Duodenal mucosa (tissue), 2 donors: ENCODE results near the gene IRF5.

Experiments used
- H3K27ac ChIP-seq: one replicate; pipeline ENCODE4 v1.7.0; 2013; ENCODE audit warnings: low read depth, low read length
- H3K27me3 ChIP-seq, 2 donors: one replicate each; pipeline ENCODE4 v1.7.0; 2013; ENCODE audit warnings: low read length in 2 of 2, control low read depth in 1 of 2; ENCODE audit not compliant: insufficient read depth in 2 of 2, control insufficient read depth in 1 of 2
- H3K36me3 ChIP-seq, 2 donors: one replicate each; pipeline ENCODE4 v1.7.0; 2013; ENCODE audit warnings: low read length in 2 of 2, control low read depth in 1 of 2; ENCODE audit not compliant: insufficient read depth in 2 of 2, control insufficient read depth in 1 of 2
- H3K4me1 ChIP-seq, 2 donors: one replicate each; pipeline ENCODE4 v1.7.0; 2013; ENCODE audit warnings: low read length in 2 of 2, control low read depth in 1 of 2; ENCODE audit not compliant: insufficient read depth in 2 of 2, control insufficient read depth in 1 of 2
- H3K4me3 ChIP-seq, 2 donors: one replicate each; pipeline ENCODE4 v1.7.0; 2013; ENCODE audit warnings: low read length in 2 of 2, low read depth in 1 of 2
- H3K9ac ChIP-seq, 2 donors: one replicate each; pipeline ENCODE4 v1.7.0; 2013; ENCODE audit warnings: low read length in 2 of 2, low read depth in 1 of 2
- H3K9me3 ChIP-seq, 2 donors: one replicate each; pipeline ENCODE4 v1.7.0; 2013; ENCODE audit warnings: low read length in 2 of 2, control low read depth in 1 of 2; ENCODE audit not compliant: control insufficient read depth in 1 of 2

IRF5 gene

GRCh38 chr7:128948312-128948973, 10.7 kb downstream of the IRF5 start:
- H3K27ac ChIP-seq = no peak overlapping the region
- H3K4me1 ChIP-seq = no peaks in the 10 kb centered on the region
- H3K9ac ChIP-seq = no peak overlapping the region
- H3K9me3 ChIP-seq = no peaks in the 10 kb centered on the region
- no peak overlapping the region for H3K4me3 ChIP-seq
- H3K27me3 ChIP-seq = no peaks in the 10 kb centered on the region
- peaks cover 7 to 55% of the 10 kb centered on the region in 2 donors for H3K36me3 ChIP-seq

- no peaks in the 10 kb centered on the region for H3K9me3 ChIP-seq
- H3K9ac ChIP-seq = no peak overlapping the region
- H3K36me3 ChIP-seq = peaks cover 13 to 61% of the 10 kb centered on the region in 2 donors
- H3K27me3 ChIP-seq = no peaks in the 10 kb centered on the region
- H3K4me1 ChIP-seq = no peaks in the 10 kb centered on the region
- H3K27ac ChIP-seq = no peak overlapping the region
- H3K4me3 ChIP-seq = no peak overlapping the region
Observed at GRCh38 chr7:128948976-128949760, 11.4 kb downstream of the IRF5 start.

GRCh38 chr7:128951296-128951695, 13.6 kb downstream of the IRF5 start:
- no peak overlapping the region for H3K4me3 ChIP-seq
- no peaks in the 10 kb centered on the region for H3K27me3 ChIP-seq
- H3K27ac ChIP-seq = no peak overlapping the region
- H3K9ac ChIP-seq = no peak overlapping the region
- no peaks in the 10 kb centered on the region for H3K4me1 ChIP-seq
- H3K36me3 ChIP-seq = peaks cover 25 to 66% of the 10 kb centered on the region in 2 donors
- H3K9me3 ChIP-seq = no peaks in the 10 kb centered on the region

GRCh38 chr7:128954150-128954549, 16.4 kb downstream of the IRF5 start:
- H3K4me3 ChIP-seq = no peak overlapping the region
- H3K27me3 ChIP-seq = no peaks in the 10 kb centered on the region
- H3K4me1 ChIP-seq = no peaks in the 10 kb centered on the region
- no peak overlapping the region for H3K27ac ChIP-seq
- H3K9me3 ChIP-seq = no peaks in the 10 kb centered on the region
- peaks cover 35 to 74% of the 10 kb centered on the region in 2 donors for H3K36me3 ChIP-seq
- no peak overlapping the region for H3K9ac ChIP-seq

- no peaks in the 10 kb centered on the region for H3K9me3 ChIP-seq
- H3K4me3 ChIP-seq = no peak overlapping the region
- H3K9ac ChIP-seq = no peak overlapping the region
- peaks cover 40 to 81% of the 10 kb centered on the region in 2 donors for H3K36me3 ChIP-seq
- H3K27ac ChIP-seq = no peak overlapping the region
- H3K27me3 ChIP-seq = no peaks in the 10 kb centered on the region
- H3K4me1 ChIP-seq = no peaks in the 10 kb centered on the region
Observed at GRCh38 chr7:128954830-128955802, 17.4 kb downstream of the IRF5 start.

- no peaks in the 10 kb centered on the region for H3K4me1 ChIP-seq
- no peak overlapping the region for H3K27ac ChIP-seq
- no peaks in the 10 kb centered on the region for H3K9me3 ChIP-seq
- no peaks in the 10 kb centered on the region for H3K27me3 ChIP-seq
- H3K9ac ChIP-seq = no peak overlapping the region
- no peak overlapping the region for H3K4me3 ChIP-seq
- H3K36me3 ChIP-seq = peaks cover 37 to 78% of the 10 kb centered on the region in 2 donors
Observed at GRCh38 chr7:128955981-128956380, 18.3 kb downstream of the IRF5 start.

- H3K4me3 ChIP-seq = no peak overlapping the region
- peaks cover 0 to 5% of the 10 kb centered on the region in 2 donors for H3K4me1 ChIP-seq
- no peak overlapping the region for H3K9ac ChIP-seq
- no peaks in the 10 kb centered on the region for H3K27me3 ChIP-seq
- no peaks in the 10 kb centered on the region for H3K9me3 ChIP-seq
- peaks cover 27 to 66% of the 10 kb centered on the region in 2 donors for H3K36me3 ChIP-seq
- no peak overlapping the region for H3K27ac ChIP-seq
Observed at GRCh38 chr7:128959296-128959695, 21.6 kb downstream of the IRF5 start.

- Histone ChIP-seq H3K27ac (no peak overlapping the region), H3K4me1 (peaks cover 0 to 5% of the 10 kb centered on the region in 2 donors), H3K36me3 (peaks cover 16 to 63% of the 10 kb centered on the region in 2 donors), H3K9ac (no peak overlapping the region), H3K27me3 (no peaks in the 10 kb centered on the region), H3K4me3 (no peak overlapping the region), H3K9me3 (no peaks in the 10 kb centered on the region)
Observed at GRCh38 chr7:128961030-128961659, 23.4 kb downstream of the IRF5 start.

GRCh38 chr7:128962899-128963298, 25.2 kb downstream of the IRF5 start:
- no peaks in the 10 kb centered on the region for H3K27me3 ChIP-seq
- H3K9ac ChIP-seq = no peak overlapping the region
- H3K4me3 ChIP-seq = no peak overlapping the region
- H3K36me3 ChIP-seq = peaks cover 21 to 60% of the 10 kb centered on the region in 2 donors
- H3K4me1 ChIP-seq = peaks cover 0 to 5% of the 10 kb centered on the region in 2 donors
- H3K27ac ChIP-seq = no peak overlapping the region
- H3K9me3 ChIP-seq = no peaks in the 10 kb centered on the region
